HG02885 (cell line): ENCODE results near the gene GPR50.

Source experiments
- ATAC-seq: cut with Tn5 transposase; IDR thresholded peaks from one replicate; pipeline ENCODE4 v1.9.1; 2021; ENCODE audit warnings: mild to moderate bottlenecking; ENCODE audit not compliant: unreplicated experiment, poor library complexity

Gene GPR50

DNA sequence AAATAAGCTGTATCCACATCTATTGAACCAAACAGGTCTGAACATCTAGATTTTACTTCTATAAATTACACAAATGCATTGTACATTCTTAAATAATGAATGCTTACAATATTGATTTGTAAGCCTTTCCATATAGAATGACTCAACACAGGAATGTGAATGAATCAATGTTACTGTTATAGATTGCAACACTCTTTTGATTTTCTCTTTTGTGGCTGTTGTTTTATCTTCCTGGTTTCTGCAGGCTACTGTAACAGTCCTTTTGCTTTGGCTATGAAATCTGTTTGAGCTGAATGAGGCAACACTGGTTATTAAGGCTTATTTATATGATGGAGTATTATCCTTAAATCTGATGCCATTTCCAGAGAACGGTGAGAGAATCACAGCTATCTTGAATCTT lies 49.5 kb downstream of the GPR50 start:
- no peak for ATAC-seq

DNA sequence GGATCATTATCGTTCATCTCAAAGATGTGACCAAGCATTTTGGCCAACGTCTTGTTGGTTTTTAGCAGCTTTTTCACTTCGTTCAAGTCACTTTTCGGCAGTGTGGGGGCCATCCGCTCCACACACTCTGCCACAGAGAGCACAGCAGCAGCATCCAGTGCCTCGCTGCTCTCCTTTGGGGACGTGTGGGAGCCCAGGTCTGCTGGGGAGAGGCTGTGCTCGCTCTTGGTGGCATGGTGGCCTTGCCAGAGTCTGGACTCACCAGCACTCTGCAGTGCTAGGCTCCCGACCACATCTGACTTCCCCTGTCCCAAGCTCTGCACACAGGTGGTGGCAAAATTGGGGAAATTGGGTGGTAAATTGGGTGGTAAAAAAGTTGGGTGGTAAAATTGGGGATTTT lies 50.6 kb downstream of the GPR50 start:
- ATAC-seq: no peak

DNA sequence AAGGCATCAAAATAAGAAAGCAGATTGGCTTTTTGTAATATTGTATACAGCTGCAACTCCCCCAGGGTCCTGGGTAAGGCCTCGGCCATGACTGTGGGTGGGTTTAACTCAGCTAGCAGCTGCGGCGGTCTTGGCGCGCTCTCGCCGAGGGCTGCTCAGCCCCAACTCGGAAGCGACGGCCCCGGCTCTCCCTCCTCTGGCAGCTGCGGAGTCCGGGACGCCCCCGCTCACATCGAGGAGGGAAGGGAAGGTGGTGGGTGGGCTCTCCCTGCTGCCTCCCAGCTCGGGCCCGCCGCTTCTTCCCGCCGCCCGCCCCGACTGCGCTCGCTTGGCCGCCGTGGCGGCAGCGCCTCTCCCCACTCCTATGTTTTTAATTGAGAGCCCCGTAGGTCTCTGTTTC lies 51.2 kb downstream of the GPR50 start:
- no peak for ATAC-seq

DNA sequence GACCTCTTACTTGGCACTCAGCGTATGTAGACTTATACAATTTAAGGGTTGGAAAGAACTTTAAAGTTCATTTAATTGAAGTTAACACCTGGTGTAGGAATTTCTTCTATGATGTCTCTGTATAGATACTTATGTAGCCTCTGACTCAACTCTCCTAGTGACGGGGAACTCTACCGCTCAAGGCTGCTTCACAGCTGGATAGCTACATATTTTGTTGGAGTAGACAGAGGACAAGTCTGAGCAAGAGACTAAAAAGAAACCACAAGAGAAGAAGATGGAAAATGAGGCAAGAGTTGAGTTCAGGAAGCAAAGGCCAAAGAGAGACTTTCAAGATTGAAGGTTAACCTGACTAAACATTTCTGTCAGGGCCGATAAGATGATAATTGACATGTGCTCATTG lies 52.6 kb downstream of the GPR50 start:
- ATAC-seq: no peak
